ENCODE measurements around the gene RELT.
A peak's percentile ranks its signal among the peaks of the same experiment; 100 is the strongest.

RELT gene, protein sequence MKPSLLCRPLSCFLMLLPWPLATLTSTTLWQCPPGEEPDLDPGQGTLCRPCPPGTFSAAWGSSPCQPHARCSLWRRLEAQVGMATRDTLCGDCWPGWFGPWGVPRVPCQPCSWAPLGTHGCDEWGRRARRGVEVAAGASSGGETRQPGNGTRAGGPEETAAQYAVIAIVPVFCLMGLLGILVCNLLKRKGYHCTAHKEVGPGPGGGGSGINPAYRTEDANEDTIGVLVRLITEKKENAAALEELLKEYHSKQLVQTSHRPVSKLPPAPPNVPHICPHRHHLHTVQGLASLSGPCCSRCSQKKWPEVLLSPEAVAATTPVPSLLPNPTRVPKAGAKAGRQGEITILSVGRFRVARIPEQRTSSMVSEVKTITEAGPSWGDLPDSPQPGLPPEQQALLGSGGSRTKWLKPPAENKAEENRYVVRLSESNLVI

DNA sequence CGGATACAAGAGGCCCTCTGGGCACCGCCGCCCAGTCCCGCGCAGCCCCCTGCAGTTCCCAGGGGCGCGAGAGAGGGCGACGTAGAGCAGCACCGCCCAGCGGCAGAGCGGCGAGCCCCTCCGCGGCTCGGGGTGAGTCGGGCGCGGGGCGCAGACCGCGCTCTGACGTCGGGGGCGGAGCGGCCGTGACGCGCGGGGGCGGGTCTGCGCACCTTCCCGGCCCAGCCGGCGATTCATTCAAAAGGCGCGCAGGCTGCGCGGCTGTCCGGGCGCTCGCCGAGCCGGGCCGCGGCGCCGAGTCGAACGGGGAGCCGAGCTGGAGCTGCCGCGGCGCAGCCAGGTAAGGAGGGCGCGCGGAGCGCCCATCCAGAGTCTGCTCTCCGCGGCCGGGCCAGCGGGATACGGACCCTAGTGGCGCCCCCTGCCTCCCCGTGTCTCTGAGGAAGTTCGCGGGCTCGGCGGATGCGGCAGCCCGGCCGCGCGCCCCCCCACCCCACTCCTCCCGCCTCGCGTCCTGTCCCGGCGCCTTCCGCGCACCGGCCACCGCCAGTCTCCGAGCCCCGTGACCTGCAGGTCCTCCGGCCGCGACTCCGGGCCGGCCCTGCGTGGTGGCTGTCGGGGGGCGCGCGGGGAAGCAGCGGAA lies at the start of gene RELT:
RELT (plus strand) TSS at position 240 of the 643 bp plus-strand sequence. CDS start 12,738 bp downstream, outside the sequence.
- DNase-seq = peak; percentile 82 to 91 (median 88)

DNA sequence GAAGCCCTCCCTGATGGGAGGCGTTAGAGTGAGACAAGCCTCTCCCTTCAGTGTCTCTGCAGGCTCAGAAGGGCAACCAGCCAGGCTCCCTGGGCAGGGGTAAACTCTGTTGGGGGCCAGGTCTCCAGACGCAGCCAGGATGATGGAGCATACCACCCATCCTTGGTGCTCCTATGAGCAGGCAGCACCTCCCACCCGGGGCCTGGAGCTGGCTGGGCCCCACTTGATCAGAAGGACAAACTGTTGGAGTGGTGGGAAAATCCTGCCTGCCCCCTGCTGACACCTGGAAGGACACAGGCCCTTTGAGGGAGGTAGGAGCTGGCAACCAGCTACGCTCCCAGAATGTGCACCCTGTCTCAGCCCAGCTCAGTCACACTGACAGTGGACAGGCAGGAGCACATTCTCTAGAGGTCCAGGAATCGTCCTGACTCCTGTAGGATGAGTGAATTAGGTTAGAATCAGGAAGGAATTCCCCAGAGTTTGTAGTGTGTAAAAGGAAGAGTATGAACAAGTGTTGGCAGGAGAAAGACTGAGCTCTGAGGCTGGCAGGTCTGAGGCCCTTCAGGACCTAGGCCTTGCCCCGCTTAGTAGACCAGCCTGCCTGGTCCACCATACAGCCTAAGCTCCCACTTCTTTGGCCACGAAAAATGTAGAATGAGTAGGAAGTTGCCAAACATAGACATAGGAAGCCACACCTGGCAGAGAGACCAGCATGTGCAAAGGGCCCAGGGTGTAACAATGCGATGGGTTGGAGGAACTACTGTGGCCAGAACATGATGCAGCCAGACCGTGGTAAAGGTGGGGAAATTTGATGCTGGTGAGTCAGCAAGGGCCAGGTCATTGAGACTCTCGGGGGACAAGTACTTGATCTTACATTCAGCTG lies 49.0 kb upstream of the RELT start:
- no peak for DNase-seq

DNA sequence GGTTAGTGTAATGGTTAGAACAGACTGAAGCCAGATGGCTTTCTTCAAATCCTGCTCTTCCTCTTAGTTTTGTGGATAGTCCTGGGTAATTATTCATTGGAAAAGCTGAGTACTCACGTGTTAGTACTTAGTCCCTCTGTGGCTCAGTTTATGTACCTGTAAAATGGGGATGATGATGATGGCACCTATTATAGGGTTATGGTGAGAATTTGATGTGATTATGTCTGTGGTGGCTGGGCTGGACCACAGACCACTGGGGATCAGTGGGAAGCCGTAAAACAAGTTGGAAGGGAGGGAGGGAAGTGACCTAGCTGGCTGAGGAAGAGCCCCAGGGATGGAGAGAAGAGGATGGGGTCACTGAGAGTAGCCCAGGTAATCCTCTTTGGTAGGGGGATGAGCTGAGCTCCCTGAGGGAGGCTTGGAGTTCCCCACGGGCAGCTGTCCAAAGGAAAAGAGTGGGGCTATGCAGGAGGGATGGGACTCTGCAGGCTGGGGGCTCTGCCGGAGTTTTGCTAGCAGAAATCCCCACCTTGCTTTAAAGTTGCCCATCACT lies 48.3 kb upstream of the RELT start:
- no peak for DNase-seq

DNA sequence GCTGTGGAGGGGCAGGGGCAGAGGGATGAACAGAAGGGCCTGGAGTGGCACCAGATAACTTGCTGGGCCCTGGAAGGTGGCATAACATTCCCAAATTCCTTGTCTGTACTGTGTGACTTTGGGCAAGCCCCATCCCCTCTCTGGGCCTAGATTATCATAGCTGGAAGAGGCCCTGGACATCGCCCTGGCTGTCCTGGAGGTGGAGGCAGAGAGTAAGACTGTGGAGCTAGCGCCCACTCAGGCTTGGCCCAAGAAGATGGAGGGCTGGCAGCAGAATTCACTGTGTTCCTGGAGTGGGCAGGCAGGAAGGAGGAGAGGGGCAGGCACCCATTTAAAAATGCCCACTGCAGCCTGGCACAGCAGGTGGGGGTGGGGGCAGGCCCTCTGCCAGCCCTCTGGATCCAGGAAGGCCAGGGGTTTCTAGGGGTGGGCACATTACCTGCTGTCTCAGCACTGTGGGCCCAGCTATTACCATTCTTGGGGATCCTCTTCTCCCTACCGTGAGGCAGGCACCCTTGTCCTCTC lies 45.6 kb upstream of the RELT start:
- no peak for DNase-seq

DNA sequence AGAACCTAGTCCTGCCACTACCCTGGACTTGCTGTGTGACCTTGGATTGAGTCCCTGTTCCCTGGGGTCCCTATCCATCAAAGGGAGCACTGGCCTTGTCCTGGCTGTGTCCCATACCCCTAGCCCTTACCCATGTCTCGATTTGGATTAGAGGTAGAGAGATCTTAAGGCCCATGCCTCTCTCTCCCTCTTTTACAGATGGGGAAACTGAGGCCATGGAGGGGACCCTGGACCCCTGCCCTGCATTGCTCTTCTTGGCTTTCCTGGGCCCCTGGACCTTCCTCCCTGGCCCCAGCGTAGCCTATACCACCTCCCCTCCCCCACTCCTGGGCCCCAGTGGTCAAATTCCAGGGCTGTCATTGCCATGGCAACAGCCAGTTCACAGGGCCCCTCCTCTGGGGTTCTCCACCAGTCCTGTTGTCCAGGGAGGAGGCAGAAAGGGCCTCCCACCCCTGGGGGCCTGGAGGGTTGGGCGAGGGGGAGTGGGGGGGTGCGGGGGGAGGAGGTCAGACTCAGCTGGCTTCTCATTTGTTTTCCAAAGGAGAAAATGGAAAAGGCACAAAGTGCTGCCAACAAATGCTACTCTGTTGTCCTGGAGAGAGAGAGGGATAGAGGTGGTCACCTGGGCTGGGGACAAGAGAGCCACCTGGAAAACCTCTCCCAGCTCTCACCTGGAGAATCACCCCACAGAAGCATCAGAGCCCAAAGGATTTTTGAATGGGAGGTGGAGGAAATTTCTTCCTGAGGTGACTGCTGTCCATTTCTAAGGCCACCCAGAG lies 44.9 kb upstream of the RELT start:
- DNase-seq = no peak

DNA sequence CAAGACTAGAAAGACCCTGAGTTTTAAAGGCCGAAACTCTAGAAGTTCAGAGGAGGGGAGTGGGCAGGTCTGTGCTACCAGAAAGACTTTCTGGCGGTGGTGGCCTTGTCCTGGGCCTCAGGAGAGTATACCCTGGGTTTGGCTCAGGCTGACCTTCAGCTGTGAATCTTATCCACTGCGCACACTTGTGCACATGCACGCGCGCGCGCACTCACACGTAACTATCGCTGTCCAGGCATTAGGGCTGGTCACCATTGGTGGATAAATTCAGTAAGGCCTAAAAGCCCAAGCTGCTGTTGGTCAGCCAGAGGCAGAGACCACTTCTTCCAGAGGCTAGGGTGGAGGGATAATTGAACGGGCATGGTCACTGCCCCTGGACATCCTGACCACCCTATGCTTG lies 43.0 kb upstream of the RELT start:
- DNase-seq = no peak

DNA sequence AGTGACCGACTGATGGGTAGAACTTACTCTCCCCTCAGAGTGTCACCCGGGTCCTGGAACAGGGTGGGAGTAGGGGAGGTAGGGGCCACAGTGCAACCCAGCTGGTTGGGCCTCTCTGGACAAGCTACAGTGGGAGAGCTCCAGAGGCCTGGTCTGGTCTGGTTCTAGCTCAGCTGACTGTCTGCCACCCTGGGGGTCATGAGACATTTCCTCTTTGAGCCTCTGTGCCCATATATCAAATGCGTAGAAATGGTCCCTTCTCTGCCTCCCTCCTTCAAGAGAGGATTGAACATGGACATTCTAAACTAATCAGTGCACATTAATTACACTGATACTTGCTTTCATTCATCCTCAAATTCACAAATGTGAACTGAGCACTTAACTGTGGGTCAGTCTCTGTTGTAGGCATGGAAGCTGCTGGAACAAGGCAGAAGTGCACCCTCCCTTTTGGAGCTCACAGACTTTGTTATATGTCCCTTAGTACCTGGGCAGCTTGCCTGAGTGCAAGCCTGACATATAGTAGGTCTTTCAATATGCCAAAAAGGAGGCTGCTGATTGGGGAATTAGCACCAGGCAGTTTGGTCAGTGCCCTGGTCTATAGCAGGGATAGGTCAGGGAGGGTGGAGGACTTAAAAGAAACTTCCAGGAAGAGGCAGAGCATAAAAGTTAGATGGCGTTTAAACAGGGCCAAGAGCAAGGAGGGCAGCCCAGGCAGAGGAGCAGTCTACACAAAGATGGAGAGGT lies 42.4 kb upstream of the RELT start:
- no peak for DNase-seq

DNA sequence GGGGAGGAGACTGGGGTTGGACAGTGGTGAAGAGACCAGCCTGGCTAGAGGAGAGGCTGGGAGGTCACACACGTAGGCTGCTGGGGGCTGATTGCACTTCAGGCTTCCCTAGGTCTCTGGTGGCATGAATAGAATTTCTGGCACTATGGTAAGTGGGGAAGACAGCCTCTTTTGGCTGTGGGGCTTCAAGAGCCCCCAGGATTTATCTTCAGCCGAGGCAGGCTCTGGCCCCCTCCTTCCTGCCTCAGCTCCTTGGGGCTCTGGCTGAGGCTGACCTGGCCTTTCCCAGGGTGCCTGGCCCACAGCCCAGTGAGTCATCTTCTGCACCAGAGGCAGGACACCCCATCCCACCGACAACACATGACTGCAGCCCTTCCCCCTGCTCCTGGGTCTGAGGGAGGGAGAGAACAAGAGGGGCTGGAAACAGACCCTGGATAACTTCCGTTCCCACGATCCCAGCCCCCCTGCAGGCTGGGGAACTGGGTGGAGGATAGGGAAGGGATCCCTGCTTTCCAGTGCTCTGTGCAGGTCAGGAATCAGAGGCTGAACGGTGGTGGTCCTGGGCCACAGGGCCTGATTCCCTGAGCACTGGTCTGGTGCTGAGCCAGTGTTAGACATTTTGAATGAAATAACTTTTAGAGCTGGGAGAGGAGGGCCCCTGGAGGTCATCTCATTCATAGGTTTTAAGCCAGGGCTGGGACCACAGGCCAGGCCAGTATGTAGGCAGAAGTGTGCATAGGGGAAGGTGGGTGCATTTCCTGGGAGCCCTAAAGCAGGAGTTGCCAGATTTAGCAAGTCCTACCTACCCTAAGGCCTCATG lies 41.6 kb upstream of the RELT start:
- no peak for DNase-seq

DNA sequence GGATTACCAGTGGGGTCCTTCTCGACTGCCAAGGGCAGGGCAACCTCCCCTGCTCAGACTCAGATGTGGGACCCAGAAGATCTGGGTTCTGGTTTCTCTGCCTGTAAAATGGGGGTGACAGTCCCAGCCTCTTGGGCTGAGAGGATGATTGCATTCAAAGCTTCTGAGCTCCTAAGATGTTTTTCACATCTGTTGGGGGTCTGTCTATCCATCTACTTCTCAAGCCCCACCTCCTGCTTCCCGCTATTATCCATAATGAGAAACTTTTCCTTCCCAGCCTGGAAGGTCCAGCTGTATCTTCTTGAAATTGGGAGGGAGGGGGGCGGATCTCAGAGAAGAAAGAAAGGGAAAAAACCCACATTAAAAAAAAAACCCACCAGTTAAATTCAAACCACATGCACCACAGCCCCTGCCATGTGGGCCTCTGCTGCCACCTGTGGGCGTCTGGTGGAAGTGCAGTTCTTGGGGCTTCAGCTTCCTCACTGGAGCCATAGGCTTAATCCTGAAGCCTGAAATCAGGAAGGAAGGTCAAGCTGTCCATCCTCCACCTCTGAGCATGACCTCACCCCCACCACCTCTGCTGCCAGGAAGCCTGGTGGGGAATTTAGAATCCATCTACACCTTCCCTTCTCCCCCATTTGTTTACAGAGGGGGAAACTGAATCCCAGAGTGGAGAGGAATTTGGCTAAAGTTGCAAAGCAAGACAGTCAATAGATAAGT lies 40.8 kb upstream of the RELT start:
- DNase-seq = peak; percentile 49 to 80 (median 63)

DNA sequence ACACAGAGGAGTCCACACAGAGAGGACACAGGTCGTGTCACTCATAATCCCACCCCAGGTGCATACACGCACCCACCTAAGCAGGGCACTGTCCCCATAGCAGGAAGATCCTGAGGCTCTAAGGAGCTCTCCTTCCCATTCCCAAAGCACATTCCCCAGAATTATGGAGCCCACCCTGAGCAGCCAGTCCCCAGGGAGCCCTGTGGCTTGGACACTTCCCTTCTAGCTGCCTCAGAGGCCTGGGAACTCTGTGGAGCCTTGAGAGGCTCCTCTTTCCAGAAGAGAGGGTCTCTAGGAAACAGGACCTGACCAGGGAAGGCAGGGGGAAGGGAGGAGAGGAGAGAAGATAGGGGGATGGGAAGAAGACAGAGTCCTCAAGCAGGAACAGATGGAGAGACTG lies 38.4 kb upstream of the RELT start:
- no peak for DNase-seq

DNA sequence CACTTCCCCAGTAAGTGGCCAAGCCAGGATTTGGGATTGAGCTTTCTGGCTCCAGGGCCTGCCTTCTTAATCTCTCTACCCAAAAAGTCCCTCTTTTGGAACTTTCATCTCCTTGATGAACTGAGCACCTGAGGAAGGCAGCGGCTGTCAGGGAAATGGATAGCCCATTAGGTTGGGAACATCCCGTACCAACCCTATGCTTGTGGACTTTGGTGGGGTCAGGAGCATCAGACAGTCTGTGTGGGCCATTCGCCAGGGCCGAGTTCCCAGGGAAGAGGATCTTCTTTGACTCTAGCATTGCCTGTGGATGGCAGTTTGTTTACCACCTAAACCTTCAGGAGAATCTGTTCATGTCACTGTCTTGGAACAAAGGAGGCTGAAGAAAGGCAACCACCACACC lies 37.9 kb upstream of the RELT start:
- no peak for DNase-seq

DNA sequence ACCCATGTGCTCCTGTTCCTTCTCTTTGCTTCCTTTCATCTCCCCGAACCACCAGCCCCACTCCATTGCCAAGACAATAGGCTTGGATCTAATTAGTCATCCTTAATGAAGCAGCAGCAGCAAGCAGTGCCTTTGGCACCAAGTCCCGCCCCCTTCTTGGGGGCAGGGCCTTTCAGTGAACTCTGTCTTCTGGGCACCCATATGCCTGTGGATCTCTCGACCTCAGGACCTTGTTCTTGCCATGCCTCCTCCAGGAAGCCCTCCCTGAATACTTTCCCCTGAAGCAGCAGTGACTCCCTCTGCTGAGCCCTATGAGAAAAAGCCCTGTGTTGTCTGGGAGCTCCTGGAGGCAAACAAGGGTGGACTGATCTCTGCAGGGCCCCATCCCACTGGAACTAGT lies 36.0 kb upstream of the RELT start:
- no peak for DNase-seq

DNA sequence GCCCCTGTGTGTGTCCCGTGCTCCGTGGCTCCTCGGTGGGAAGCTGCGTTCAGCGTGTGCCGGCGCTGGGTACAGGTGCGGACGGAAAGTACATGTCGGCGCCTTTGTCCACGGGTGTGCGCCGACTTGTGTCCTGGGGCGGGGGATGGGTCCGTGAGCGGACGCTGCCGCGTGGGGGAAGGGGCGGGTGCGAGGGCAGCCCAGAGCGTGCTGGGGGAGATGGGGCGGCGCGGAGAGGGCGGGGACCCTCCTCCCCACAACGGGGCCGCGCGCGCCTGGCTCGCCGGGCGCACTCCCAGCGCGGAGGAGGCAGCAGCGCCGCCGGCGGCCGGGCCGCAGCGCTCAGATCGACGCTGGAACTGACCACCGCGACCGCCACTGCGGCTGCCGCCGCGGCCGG lies 33.6 kb upstream of the RELT start:
- DNase-seq = no peak

DNA sequence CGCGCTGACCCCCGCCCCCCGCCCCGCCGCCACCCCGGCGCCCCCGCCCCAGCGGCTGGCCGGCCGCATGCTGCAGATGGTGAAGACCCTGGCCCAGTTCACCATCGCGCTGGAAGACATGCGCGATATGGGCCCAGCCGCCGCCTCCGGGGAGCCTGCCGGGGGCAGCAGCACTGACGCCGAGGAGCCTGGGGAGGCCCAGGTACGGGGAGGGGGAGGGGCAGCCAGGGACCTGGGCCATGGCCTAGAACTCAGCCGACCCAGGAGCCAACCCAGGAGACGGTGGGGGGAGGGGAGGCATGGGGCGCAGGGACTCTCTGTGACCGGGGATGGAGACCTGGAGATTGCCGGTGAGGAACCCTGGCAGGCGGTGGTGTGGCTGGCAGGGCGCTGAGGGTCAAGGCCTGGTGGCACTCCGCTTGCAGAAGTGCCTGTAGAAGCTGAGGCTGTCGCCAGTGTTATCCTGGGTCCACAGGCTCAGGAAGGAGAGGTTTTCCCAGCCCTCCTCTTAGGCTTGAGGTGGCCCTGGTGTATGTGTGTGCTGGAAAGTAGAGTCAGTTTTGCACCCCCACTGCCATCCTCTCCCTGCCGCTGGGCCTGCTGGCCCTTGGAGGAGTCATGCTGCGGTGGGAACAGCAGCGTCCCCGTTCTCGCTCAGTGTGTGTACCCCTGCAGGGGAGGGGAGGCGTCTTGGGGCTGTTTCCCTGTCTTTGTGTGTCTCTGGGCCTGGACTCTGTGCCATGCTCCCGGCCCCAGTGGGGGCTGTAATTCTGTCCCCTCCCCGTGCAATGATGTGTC lies 32.9 kb upstream of the RELT start:
- DNase-seq = no peak

DNA sequence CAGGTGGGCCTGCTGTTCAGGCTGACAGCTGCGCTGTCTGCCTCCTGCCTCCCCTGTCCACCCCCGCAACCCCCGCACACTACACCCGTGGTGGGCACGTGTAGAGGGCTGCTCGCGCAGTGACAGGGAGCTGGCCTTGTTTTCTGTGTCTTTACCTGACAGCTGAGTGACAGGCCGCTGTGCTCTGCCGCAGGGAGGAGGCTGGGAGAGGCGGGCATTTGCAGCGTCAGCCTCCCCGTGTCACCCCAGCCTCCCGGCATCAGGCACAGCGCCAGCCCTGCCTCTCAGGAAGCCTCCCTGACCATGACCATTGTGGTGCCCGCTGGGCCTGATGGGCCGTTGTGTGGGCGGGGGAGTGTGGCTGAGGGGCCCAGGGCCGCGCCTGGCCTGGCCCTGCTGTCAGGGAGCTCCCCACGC lies 32.0 kb upstream of the RELT start:
- no peak for DNase-seq

DNA sequence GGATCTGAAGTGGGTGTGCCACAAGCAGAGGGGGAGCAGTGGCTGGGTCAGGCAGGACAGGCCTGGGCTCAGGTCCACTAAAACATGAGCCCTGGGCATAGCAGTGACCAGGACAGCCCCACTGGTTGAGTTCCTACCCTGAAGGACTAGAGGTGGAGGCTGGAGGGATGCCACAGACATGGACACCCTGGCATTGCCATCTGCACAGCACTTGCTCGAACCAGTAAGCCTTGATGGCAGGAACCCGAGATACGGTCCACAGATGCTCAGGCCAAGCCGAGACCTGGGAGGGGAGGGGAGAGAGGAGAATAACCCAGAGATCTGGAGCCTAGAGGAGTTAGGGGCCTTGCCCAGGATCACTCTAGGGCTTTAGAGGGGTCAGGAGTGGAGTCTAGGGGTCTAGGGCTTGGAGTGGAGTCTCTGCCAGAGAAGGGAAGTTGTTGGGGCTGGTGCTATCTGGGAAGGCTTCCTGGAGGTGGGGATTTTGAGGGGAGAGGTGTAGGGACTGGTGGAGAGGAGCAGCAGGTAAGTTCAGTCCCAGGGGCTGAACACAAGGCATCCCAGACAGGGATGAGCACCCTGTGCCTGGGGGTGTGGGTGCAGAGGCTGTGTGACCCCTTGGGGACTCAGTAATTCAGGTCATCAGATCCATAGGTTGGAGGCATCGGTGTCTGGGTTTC lies 30.6 kb upstream of the RELT start:
- DNase-seq = no peak

DNA sequence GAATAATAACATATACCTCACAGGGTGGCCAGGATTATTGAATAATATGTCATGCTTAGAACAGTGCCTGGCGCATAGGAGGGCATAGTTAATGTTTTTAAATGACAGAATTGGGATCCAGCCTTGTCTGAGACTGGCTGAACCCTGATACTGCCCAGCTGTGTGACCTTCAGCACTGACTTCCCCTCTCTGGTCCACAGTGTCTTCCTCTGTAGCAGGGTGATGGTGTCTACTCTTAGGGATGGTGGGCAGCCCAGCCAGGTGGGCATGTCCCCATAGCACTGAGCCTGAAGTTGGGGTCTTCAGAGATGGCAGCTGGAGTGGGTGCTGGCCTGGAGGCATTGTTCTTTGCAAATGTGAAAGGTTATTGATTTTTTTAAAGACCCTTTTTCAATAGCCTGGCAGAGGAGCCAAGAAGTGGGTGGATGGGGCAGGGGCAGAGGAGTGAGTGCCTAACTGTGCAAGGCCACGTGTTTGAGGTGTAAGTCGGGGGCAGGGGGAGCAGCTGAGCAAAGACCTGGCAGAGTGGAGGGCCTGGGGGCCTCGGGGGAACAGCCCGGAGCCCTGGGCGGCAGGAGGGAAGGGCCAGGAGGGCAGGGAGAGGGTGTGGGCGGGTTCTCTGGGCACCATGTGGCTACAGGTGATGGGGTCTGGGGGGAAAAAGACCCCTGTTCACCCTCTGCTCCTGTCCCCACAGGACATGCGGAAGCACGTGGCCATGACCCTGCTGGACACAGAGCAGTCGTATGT lies 29.8 kb upstream of the RELT start:
- DNase-seq = no peak
